Measurements from ENCODE around the gene TMEM198.

Gene TMEM198

GRCh38 chr2:219575566-219576504 is 32.0 kb downstream of the TMEM198 start:
- Histone ChIP-seq H3K9me3 (replicated peaks in 1 of 11) (no peaks in the 10 kb centered on the region), H3K27me3 (peaks cover 0 to 1% (median 0%) of the 10 kb centered on the region in 11 experiments; a peak in 2 of 22 replicates), H3K36me3 (no peaks in the 10 kb centered on the region), H3K9ac (no peak overlapping the region), H4K20me1 (no peaks in the 10 kb centered on the region), H3K4me1 (peaks cover 0 to 13% (median 7%) of the 10 kb centered on the region in 10 experiments; a peak in 14 of 20 replicates), H3K4me3 (no peak overlapping the region), H3K27ac (no peak overlapping the region), H3K4me2 (no peak overlapping the region)
- no peak for TF ChIP-seq Cebpa-rat (IDR thresholded peaks at IDR 0.05)

GRCh38 chr2:219576505-219577388 is 32.9 kb downstream of the TMEM198 start:
- no peak overlapping the region for H3K9ac ChIP-seq

GRCh38 chr2:219578811-219579613 is 35.2 kb downstream of the TMEM198 start:
- 0 out of 22 replicates have a peak overlapping the region, but pooled peaks of 1 of the 11 experiments have one; percentile 21 for H3K4me2 ChIP-seq
- H3K4me3 ChIP-seq, result no peak overlapping the region
- no peak overlapping the region for H3K27ac ChIP-seq
- H3K36me3 ChIP-seq, result no peaks in the 10 kb centered on the region
- no peaks in the 10 kb centered on the region for H3K9me3 ChIP-seq (replicated peaks in 1 of 11)
- H3K4me1 ChIP-seq, result peaks cover 0 to 7% (median 0%) of the 10 kb centered on the region in 10 experiments; a peak in 1 of 20 replicates
- H3K27me3 ChIP-seq, result no peaks in the 10 kb centered on the region
- no peaks in the 10 kb centered on the region for H4K20me1 ChIP-seq
- TF ChIP-seq Cebpa-rat (IDR thresholded peaks at IDR 0.05), result no peak
- H3K9ac ChIP-seq, result no peak overlapping the region

More at GRCh38 chr2:219576505-219577388, 32.9 kb downstream of the TMEM198 start:
- peaks cover 0 to 10% (median 4%) of the 10 kb centered on the region in 10 experiments; a peak in 14 of 20 replicates for H3K4me1 ChIP-seq
- no peaks in the 10 kb centered on the region; a peak in 1 of 22 replicates for H3K27me3 ChIP-seq
- TF ChIP-seq Cebpa-rat (IDR thresholded peaks at IDR 0.05), result no peak
- no peak overlapping the region for H3K27ac ChIP-seq
- no peak overlapping the region for H3K4me2 ChIP-seq
- H3K36me3 ChIP-seq, result no peaks in the 10 kb centered on the region
- no peak overlapping the region for H3K4me3 ChIP-seq
- no peaks in the 10 kb centered on the region for H4K20me1 ChIP-seq
- no peaks in the 10 kb centered on the region for H3K9me3 ChIP-seq (replicated peaks in 1 of 11)

GRCh38 chr2:219581346-219581745 is 37.5 kb downstream of the TMEM198 start:
- no peak overlapping the region for H3K4me2 ChIP-seq
- TF ChIP-seq Cebpa-rat (IDR thresholded peaks at IDR 0.05), result no peak

GRCh38 chr2:219591091-219591490 is 47.3 kb downstream of the TMEM198 start:
- Histone ChIP-seq H3K36me3 (no peaks in the 10 kb centered on the region), H4K20me1 (no peaks in the 10 kb centered on the region), H3K9me3 (replicated peaks in 1 of 11) (no peaks in the 10 kb centered on the region), H3K27me3 (no peaks in the 10 kb centered on the region), H3K27ac (no peak overlapping the region), H3K9ac (no peak overlapping the region), H3K4me1 (no peaks in the 10 kb centered on the region), H3K4me2 (no peak overlapping the region), H3K4me3 (no peak overlapping the region)
- no peak for TF ChIP-seq Cebpa-rat (IDR thresholded peaks at IDR 0.05)

More at GRCh38 chr2:219581346-219581745, 37.5 kb downstream of the TMEM198 start:
- H3K9ac ChIP-seq, result no peak overlapping the region
- H3K4me1 ChIP-seq, result peaks cover 0 to 7% (median 0%) of the 10 kb centered on the region in 10 experiments; a peak in 1 of 20 replicates
- no peak overlapping the region for H3K27ac ChIP-seq
- H3K9me3 ChIP-seq (replicated peaks in 1 of 11), result no peaks in the 10 kb centered on the region
- H3K36me3 ChIP-seq, result no peaks in the 10 kb centered on the region
- no peaks in the 10 kb centered on the region for H4K20me1 ChIP-seq
- H3K4me3 ChIP-seq, result no peak overlapping the region
- no peaks in the 10 kb centered on the region for H3K27me3 ChIP-seq

- H3K4me1 ChIP-seq, result peaks cover 6 to 9% (median 8%) of the 10 kb centered on the region in 10 experiments; a peak in 18 of 20 replicates
- no peak for TF ChIP-seq Cebpa-rat (IDR thresholded peaks at IDR 0.05)
- H3K4me3 ChIP-seq, result no peak overlapping the region
- no peak overlapping the region for H3K4me2 ChIP-seq
- H3K27ac ChIP-seq, result no peak overlapping the region
- H3K9ac ChIP-seq, result no peak overlapping the region
- H4K20me1 ChIP-seq, result no peaks in the 10 kb centered on the region
- no peaks in the 10 kb centered on the region for H3K27me3 ChIP-seq
- H3K9me3 ChIP-seq (replicated peaks in 1 of 11), result no peaks in the 10 kb centered on the region
- H3K36me3 ChIP-seq, result no peaks in the 10 kb centered on the region
Measured at GRCh38 chr2:219592736-219593135, 48.9 kb downstream of the TMEM198 start.

GRCh38 chr2:219593154-219593553 is 49.3 kb downstream of the TMEM198 start:
- Histone ChIP-seq H3K9me3 (replicated peaks in 1 of 11) (no peaks in the 10 kb centered on the region), H3K27me3 (no peaks in the 10 kb centered on the region), H3K27ac (no peak overlapping the region), H3K9ac (no peak overlapping the region), H3K4me1 (peaks cover 7 to 9% (median 8%) of the 10 kb centered on the region in 10 experiments; a peak in 19 of 20 replicates), H4K20me1 (peaks cover 0 to under 1% (median 0%) of the 10 kb centered on the region in 11 experiments; a peak in 2 of 22 replicates), H3K4me2 (no peak overlapping the region), H3K36me3 (no peaks in the 10 kb centered on the region), H3K4me3 (no peak overlapping the region)
- no peak for TF ChIP-seq Cebpa-rat (IDR thresholded peaks at IDR 0.05)

- Histone ChIP-seq H3K9ac (no peak overlapping the region), H3K36me3 (peaks cover 0 to 2% (median 0%) of the 10 kb centered on the region in 11 experiments; a peak in 1 of 22 replicates), H3K4me3 (no peak overlapping the region), H3K9me3 (replicated peaks in 1 of 11) (no peaks in the 10 kb centered on the region), H3K27ac (no peak overlapping the region), H3K4me2 (no peak overlapping the region), H4K20me1 (peaks cover 0 to 14% (median 0%) of the 10 kb centered on the region in 11 experiments; a peak in 5 of 22 replicates), H3K4me1 (peaks cover 18 to 29% (median 22%) of the 10 kb centered on the region in 10 experiments), H3K27me3 (no peaks in the 10 kb centered on the region)
- no peak for TF ChIP-seq Cebpa-rat (IDR thresholded peaks at IDR 0.05)
Measured at GRCh38 chr2:219595256-219595655, 51.4 kb downstream of the TMEM198 start.

Data from BLaER1 treated with 17β-estradiol and CSF1 and Interleukin-3, amounts not matched to agents 10 nM and 100 nM (cell line).